SH-SY5Y (cell line): ENCODE data around the gene DYRK2.

Experiments used
- GATA2 ChIP-seq: IDR thresholded peaks from 2 replicates; pipeline ENCODE4 v1.6.1; 2011; ENCODE audit warnings: mild to moderate bottlenecking, low read depth, low read length
- GATA3 ChIP-seq: IDR thresholded peaks from 2 replicates; pipeline ENCODE4 v1.6.1; 2011; ENCODE audit warnings: low read depth, mild to moderate bottlenecking, low read length, moderate library complexity

DNA sequence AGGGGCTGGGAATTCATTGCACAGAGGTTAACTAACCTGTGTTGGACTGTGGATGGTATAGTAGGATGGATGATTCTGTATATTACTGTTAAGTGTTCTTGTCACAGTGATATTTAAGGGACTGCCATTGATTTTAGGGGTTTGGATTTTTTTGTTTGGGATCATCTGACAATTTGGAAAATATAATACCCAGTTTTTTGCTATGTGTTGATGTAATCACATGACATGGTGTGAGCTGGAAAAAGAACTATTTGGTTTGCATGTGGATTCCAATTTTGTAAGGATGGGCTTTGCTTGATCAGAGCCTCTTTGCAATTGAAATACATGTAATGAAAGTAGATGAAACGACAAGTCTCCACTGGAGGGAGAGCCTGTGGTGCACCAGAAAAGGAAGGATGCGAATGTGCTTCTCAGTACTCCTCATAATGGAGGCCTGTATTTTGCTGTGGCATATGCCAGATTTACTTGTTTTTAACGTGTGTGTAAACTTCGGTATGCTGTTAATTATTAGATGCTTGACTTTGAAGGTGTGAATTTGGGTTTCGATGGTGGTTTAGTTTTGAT lies 2.7 kb downstream of the DYRK2 start:
- TF ChIP-seq GATA2 = no peak
- TF ChIP-seq GATA3 = no peak
